ENCODE data around the gene DNAJB8. TPM values are rescaled to one million over a fixed set of nuclear protein-coding genes. Genes with fewer than 3 reads are reported as not detected.

DNAJB8 gene
- total RNA-seq, 4 donors from 2014 or later, result not detected

- Histone ChIP-seq H3K36me3 (no peaks in the 10 kb centered on the region), H3K4me3 (no peak overlapping the region), H3K27ac (no peak overlapping the region), H3K9me3 (no peaks in the 10 kb centered on the region), H3K27me3 (peaks cover 98% of the 10 kb centered on the region), H3K4me1 (peaks cover 26% of the 10 kb centered on the region)
- WGBS, result 54% methylated on average over 11 of the region's 11 CpGs
- no peak for TF ChIP-seq POLR2A (IDR thresholded peaks at IDR 0.05)
- TF ChIP-seq, protein P1, sequence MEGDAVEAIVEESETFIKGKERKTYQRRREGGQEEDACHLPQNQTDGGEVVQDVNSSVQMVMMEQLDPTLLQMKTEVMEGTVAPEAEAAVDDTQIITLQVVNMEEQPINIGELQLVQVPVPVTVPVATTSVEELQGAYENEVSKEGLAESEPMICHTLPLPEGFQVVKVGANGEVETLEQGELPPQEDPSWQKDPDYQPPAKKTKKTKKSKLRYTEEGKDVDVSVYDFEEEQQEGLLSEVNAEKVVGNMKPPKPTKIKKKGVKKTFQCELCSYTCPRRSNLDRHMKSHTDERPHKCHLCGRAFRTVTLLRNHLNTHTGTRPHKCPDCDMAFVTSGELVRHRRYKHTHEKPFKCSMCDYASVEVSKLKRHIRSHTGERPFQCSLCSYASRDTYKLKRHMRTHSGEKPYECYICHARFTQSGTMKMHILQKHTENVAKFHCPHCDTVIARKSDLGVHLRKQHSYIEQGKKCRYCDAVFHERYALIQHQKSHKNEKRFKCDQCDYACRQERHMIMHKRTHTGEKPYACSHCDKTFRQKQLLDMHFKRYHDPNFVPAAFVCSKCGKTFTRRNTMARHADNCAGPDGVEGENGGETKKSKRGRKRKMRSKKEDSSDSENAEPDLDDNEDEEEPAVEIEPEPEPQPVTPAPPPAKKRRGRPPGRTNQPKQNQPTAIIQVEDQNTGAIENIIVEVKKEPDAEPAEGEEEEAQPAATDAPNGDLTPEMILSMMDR (IDR thresholded peaks at IDR 0.05), result no peak
- no peak for TF ChIP-seq POLR2AphosphoS5 (IDR thresholded peaks at IDR 0.05)
- TF ChIP-seq EP300 (IDR thresholded peaks at IDR 0.05), result no peak
- no peak for DNase-seq (ENCODE audit: low spot score in 2 of 2)
Observed at GRCh38 chr3:128482175-128482574, 15.5 kb upstream of the DNAJB8 start.

- no peak overlapping the region for H3K4me3 ChIP-seq
- no peak overlapping the region for H3K27ac ChIP-seq
- WGBS, result 36% methylated on average over 7 of the region's 19 CpGs
Observed at GRCh38 chr3:128481438-128481942, 14.8 kb upstream of the DNAJB8 start.

DNA sequence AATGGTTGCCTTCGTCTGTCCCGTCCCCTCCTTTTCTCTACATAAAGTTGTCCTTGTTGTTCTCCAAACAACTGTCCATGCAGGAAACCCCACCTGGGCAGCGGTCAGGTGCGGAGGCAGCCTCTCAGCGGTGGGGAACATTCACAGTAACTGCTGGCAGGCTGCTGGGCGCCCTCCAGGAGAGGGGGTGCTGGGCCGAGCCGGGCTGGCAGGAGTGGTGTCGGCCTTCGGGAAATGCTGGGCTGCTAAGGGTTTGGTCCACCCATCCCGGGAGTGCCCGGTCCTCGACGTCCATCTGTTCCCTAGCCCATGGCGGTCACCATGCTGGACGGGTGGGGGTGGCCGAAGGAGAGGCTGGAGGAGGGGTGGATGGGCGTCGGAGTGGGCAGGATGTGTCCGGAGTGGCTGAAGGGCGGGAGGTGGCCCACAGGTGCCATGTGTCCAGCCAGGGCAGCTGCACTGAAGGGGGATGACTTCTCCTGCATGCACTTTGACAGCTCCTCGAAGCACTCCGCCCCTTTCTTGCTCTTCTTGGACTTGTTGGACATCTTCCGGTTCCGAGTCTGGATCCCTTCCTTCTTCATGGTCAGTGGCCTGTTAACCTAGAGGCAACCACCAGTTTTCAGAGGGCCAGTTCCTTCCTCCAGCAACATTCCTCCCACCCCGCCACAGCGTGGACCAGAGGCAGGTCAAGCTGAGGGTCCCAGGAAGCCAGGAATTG, 14.2 kb upstream of the DNAJB8 start:
- no peaks in the 10 kb centered on the region for H3K36me3 ChIP-seq
- DNase-seq (ENCODE audit: low spot score in 2 of 2), result no peak
- no peak overlapping the region for H3K27ac ChIP-seq
- peaks cover 89% of the 10 kb centered on the region for H3K27me3 ChIP-seq
- TF ChIP-seq EP300 (IDR thresholded peaks at IDR 0.05) (no peak), POLR2A (IDR thresholded peaks at IDR 0.05) (no peak), POLR2AphosphoS5 (IDR thresholded peaks at IDR 0.05) (no peak)
- TF ChIP-seq, protein P1 (IDR thresholded peaks at IDR 0.05), result no peak
- 75% methylated on average over 27 of the region's 27 CpGs for WGBS
- H3K9me3 ChIP-seq, result no peaks in the 10 kb centered on the region
- no peak overlapping the region for H3K4me3 ChIP-seq
- peaks cover 16% of the 10 kb centered on the region for H3K4me1 ChIP-seq

More at GRCh38 chr3:128481438-128481942, 14.8 kb upstream of the DNAJB8 start:
- TF ChIP-seq POLR2AphosphoS5 (IDR thresholded peaks at IDR 0.05) (no peak), EP300 (IDR thresholded peaks at IDR 0.05) (no peak), POLR2A (IDR thresholded peaks at IDR 0.05) (no peak)
- TF ChIP-seq, protein P1 (IDR thresholded peaks at IDR 0.05), result no peak
- no peaks in the 10 kb centered on the region for H3K9me3 ChIP-seq
- peaks cover 20% of the 10 kb centered on the region for H3K4me1 ChIP-seq
- no peaks in the 10 kb centered on the region for H3K36me3 ChIP-seq
- H3K27me3 ChIP-seq, result peaks cover 96% of the 10 kb centered on the region
- no peak for DNase-seq (ENCODE audit: low spot score in 2 of 2)

GRCh38 chr3:128480278-128480677, 13.6 kb upstream of the DNAJB8 start:
- WGBS, result 77% methylated on average over 10 of the region's 11 CpGs
- DNase-seq (ENCODE audit: low spot score in 2 of 2), result no peak
- no peak for TF ChIP-seq EP300 (IDR thresholded peaks at IDR 0.05)
- TF ChIP-seq, protein P1 (IDR thresholded peaks at IDR 0.05), result no peak
- TF ChIP-seq POLR2A (IDR thresholded peaks at IDR 0.05), result no peak
- no peak for TF ChIP-seq POLR2AphosphoS5 (IDR thresholded peaks at IDR 0.05)
- Histone ChIP-seq H3K27me3 (peaks cover 86% of the 10 kb centered on the region), H3K4me3 (no peak overlapping the region), H3K36me3 (no peaks in the 10 kb centered on the region), H3K27ac (no peak overlapping the region), H3K9me3 (no peaks in the 10 kb centered on the region), H3K4me1 (peaks cover 16% of the 10 kb centered on the region)

DNA sequence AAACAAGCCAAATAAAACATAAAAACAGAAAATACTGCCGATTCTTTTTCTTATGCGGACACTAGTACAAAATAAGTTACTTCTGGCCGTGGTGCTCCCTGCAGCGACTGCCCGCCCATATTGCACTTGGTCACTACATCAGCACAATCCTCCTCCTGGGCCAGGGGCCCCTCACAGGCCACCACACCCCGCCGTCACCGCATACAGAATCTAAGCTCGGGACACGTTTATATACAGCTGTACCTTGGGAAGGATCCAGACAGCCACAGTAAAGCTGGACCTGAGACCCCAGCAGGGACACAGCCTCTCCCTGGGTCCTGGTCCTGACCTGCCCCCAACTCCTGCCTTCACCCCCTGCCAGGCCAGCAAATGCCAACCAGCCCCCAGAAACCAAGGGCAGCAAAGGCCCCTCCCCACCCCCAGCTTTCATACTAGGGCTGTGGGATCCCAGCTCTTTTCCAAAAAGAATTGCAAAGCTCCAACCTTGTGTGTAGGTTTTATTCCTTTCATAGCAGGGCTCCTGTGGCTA, 12.9 kb upstream of the DNAJB8 start:
- no peak overlapping the region for H3K27ac ChIP-seq
- H3K4me1 ChIP-seq, result peaks cover 16% of the 10 kb centered on the region
- TF ChIP-seq, protein P1 (IDR thresholded peaks at IDR 0.05), result no peak
- TF ChIP-seq POLR2AphosphoS5 (IDR thresholded peaks at IDR 0.05) (no peak), POLR2A (IDR thresholded peaks at IDR 0.05) (no peak), EP300 (IDR thresholded peaks at IDR 0.05) (no peak)
- DNase-seq (ENCODE audit: low spot score in 2 of 2), result no peak
- no peak overlapping the region for H3K4me3 ChIP-seq
- no peaks in the 10 kb centered on the region for H3K36me3 ChIP-seq
- 83% methylated on average over 10 of the region's 10 CpGs for WGBS
- H3K27me3 ChIP-seq, result peaks cover 82% of the 10 kb centered on the region
- H3K9me3 ChIP-seq, result no peaks in the 10 kb centered on the region
